Measurements from ENCODE around the gene CREB3L2. TPM values are rescaled to one million over a fixed set of nuclear protein-coding genes. Genes with fewer than 3 reads are reported as not detected.

CREB3L2 gene
- total and polyA plus RNA-seq, 10 of the 15 experiments (the other 5 are each of a cell fraction or from before 2014, with no cell fraction given), result 6.4 to 67.1 (median 26.2) TPM

DNA sequence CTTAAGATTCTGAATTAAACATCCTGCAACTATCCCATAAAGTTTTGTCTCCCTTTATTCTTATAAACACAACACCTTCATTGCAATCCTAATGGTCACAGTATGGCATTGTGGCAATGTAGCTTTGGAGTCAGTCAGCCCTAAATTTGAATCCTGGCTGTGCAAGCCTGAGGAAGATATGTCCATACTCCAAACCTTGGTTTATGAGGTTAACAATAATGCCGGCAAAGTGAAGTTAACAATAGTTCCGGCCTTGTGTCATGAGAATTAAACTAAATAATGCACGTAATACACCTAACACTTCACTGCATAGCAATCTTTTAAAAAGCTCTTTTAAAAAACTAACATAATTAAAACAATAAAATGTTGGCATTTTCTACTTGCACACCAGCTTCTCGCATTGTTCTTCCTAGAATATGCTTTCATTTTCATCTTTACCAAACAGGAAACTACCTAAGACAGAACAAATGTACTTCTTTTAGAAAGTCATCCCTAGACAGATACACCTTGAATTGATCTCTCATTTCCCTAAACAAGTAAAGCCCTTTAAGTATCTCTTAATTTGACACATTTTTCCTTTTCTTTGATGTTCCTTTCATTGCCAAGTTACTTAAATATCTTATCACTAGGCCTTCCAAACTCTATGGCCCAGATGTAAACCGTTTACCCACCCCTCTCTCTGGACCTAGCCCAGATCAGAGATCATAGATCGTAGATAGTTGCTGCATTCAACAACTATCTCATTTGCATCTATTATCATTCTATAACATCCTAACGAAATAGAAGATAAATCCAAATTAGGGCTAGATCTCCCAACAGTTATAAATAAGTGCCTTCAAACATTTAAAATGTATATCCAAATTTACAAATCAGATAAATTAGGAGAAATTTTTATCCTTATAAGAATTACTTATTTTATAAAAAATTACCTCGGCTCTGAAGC, 66.7 kb downstream of the CREB3L2 start:
- FAIRE-seq (peak; percentile 54), ATAC-seq (peak; percentile 88), DNase-seq (ENCODE audit: low read depth, low spot score) (peak; percentile 30)
- Histone ChIP-seq H3K9ac (ENCODE audit: control insufficient read depth, insufficient read depth, low read length) (peak overlapping the region; percentile 57), H3K4me3 (peak overlapping the region; percentile 73), H2AFZ (ENCODE audit: control insufficient read depth, low read depth, low read length) (peak overlapping the region; percentile 8; the same call in 1 of the 2 replicates), H3K4me2 (ENCODE audit: control insufficient read depth, insufficient read depth) (peak overlapping the region; percentile 95), H4K20me1 (ENCODE audit: control insufficient read depth, insufficient read depth) (peaks cover 2% of the 10 kb centered on the region; the same call in 1 of the 2 replicates), H3K27ac (ENCODE audit: control insufficient read depth, insufficient read depth) (peak overlapping the region; percentile 92), H3K79me2 (ENCODE audit: control insufficient read depth, insufficient read depth, low read length) (peaks cover 89% of the 10 kb centered on the region), H3K27me3 (replicated peaks in 1 of 2; ENCODE audit: control insufficient read depth in 2 of 2, insufficient read depth in 2 of 2, low read length in 1 of 2) (no peaks in the 10 kb centered on the region), H3K36me3 (ENCODE audit: control insufficient read depth in 2 of 2, insufficient read depth in 2 of 2, low read length in 1 of 2) (peaks cover 0 to 2% of the 10 kb centered on the region in 2 experiments; a peak in 1 of 4 replicates), H3K9me3 (replicated peaks; ENCODE audit: control insufficient read depth, insufficient read depth, low read length) (no peaks in the 10 kb centered on the region), H3K4me1 (ENCODE audit: control insufficient read depth, insufficient read depth, low read length) (peaks cover 35% of the 10 kb centered on the region)
- WGBS (ENCODE audit: insufficient coverage, insufficient replicate concordance, low lambda C conversion rate, missing lambda C conversion rate), result 36% methylated on average over 8 of the region's 8 CpGs
- TSS peak; percentile 46 for BruUV-seq (replicated peaks)
- POLR2A ChIA-PET, result interaction anchor here (0.7 to 3.8 kb wide), 7 partner anchors 11 to 65 kb away, joined by 3 to 18 read pairs (median 4); no protein-coding TSS in a partner anchor
- SMC1A ChIA-PET (ENCODE audit: uncharacterized antibody, unreplicated experiment), result interaction anchor here (0.7 to 5.2 kb wide), 27 partner anchors 9 to 279 kb away, joined by 3 to 57 read pairs (median 4); partner anchors contain the start of gene CREB3L2
- in situ Hi-C loops (cut with MboI), result no loop called here
- intact Hi-C loops (cut with micrococcal nuclease; ENCODE audit: unreplicated experiment), result loop anchor here (2.0 to 5.0 kb wide), 2 partner anchors 52 to 68 kb away; partner anchors contain the start of gene CREB3L2
- RAD21 ChIA-PET (ENCODE audit: unreplicated experiment), result interaction anchor here (0.7 to 5.5 kb wide), 16 partner anchors 11 to 279 kb away, joined by 3 to 43 read pairs (median 4); partner anchors contain the start of gene CREB3L2
- CTCF ChIA-PET, result interaction anchor here (0.6 to 12.4 kb wide), 7 partner anchors 15 to 68 kb away, joined by 3 to 132 read pairs (median 3); partner anchors contain the start of gene CREB3L2
- TF ChIP-seq ATF7 (IDR thresholded peaks at IDR 0.05; ENCODE audit: low read depth) (0 out of 2 replicates have a peak, but pooled peaks have one; percentile 14), SMARCA5 (IDR thresholded peaks at IDR 0.05) (peak; percentile 74), MTA2 (IDR thresholded peaks at IDR 0.05; ENCODE audit: low read depth) (peak; percentile 11; the same call in 1 of the 2 replicates), CHD2 (IDR thresholded peaks at IDR 0.05; ENCODE audit: borderline replicate concordance, low read depth, low read length) (no peak), NR2F1 (conservative IDR thresholded peaks at IDR 0.05) (no peak), NRF1 (conservative IDR thresholded peaks at IDR 0.05; ENCODE audit: low read depth, low read length) (no peak), NFIC (IDR thresholded peaks at IDR 0.05; ENCODE audit: low read depth, low read length) (peak; percentile 64; the same call in 1 of the 2 replicates), RFX5 (IDR thresholded peaks at IDR 0.05; ENCODE audit: low read depth, low read length) (no peak), ZBED1 (IDR thresholded peaks at IDR 0.05; ENCODE audit: borderline replicate concordance) (0 out of 2 replicates have a peak, but pooled peaks have one; percentile 23), NFYB (IDR thresholded peaks at IDR 0.05; ENCODE audit: insufficient read depth, low read depth, low read length) (no peak)
- TF ChIP-seq, protein P1, sequence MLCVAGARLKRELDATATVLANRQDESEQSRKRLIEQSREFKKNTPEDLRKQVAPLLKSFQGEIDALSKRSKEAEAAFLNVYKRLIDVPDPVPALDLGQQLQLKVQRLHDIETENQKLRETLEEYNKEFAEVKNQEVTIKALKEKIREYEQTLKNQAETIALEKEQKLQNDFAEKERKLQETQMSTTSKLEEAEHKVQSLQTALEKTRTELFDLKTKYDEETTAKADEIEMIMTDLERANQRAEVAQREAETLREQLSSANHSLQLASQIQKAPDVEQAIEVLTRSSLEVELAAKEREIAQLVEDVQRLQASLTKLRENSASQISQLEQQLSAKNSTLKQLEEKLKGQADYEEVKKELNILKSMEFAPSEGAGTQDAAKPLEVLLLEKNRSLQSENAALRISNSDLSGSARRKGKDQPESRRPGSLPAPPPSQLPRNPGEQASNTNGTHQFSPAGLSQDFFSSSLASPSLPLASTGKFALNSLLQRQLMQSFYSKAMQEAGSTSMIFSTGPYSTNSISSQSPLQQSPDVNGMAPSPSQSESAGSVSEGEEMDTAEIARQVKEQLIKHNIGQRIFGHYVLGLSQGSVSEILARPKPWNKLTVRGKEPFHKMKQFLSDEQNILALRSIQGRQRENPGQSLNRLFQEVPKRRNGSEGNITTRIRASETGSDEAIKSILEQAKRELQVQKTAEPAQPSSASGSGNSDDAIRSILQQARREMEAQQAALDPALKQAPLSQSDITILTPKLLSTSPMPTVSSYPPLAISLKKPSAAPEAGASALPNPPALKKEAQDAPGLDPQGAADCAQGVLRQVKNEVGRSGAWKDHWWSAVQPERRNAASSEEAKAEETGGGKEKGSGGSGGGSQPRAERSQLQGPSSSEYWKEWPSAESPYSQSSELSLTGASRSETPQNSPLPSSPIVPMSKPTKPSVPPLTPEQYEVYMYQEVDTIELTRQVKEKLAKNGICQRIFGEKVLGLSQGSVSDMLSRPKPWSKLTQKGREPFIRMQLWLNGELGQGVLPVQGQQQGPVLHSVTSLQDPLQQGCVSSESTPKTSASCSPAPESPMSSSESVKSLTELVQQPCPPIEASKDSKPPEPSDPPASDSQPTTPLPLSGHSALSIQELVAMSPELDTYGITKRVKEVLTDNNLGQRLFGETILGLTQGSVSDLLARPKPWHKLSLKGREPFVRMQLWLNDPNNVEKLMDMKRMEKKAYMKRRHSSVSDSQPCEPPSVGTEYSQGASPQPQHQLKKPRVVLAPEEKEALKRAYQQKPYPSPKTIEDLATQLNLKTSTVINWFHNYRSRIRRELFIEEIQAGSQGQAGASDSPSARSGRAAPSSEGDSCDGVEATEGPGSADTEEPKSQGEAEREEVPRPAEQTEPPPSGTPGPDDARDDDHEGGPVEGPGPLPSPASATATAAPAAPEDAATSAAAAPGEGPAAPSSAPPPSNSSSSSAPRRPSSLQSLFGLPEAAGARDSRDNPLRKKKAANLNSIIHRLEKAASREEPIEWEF (IDR thresholded peaks at IDR 0.05; ENCODE audit: insufficient replicate concordance, low read depth, low read length), result peak; percentile 56
- TF ChIP-seq, protein P2, sequence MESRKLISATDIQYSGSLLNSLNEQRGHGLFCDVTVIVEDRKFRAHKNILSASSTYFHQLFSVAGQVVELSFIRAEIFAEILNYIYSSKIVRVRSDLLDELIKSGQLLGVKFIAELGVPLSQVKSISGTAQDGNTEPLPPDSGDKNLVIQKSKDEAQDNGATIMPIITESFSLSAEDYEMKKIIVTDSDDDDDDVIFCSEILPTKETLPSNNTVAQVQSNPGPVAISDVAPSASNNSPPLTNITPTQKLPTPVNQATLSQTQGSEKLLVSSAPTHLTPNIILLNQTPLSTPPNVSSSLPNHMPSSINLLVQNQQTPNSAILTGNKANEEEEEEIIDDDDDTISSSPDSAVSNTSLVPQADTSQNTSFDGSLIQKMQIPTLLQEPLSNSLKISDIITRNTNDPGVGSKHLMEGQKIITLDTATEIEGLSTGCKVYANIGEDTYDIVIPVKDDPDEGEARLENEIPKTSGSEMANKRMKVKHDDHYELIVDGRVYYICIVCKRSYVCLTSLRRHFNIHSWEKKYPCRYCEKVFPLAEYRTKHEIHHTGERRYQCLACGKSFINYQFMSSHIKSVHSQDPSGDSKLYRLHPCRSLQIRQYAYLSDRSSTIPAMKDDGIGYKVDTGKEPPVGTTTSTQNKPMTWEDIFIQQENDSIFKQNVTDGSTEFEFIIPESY (IDR thresholded peaks at IDR 0.05), result no peak
- TF ChIP-seq, protein P3, sequence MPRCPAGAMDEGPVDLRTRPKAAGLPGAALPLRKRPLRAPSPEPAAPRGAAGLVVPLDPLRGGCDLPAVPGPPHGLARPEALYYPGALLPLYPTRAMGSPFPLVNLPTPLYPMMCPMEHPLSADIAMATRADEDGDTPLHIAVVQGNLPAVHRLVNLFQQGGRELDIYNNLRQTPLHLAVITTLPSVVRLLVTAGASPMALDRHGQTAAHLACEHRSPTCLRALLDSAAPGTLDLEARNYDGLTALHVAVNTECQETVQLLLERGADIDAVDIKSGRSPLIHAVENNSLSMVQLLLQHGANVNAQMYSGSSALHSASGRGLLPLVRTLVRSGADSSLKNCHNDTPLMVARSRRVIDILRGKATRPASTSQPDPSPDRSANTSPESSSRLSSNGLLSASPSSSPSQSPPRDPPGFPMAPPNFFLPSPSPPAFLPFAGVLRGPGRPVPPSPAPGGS (IDR thresholded peaks at IDR 0.05; ENCODE audit: borderline replicate concordance, insufficient read depth, low read depth, low read length, poor library complexity, severe bottlenecking), result no peak

All from GM12878 (cell line).